HL-60 (cell line): ENCODE measurements around the gene NUTM1.

Experiments
- CTCF ChIP-seq: IDR thresholded peaks from one replicate; pipeline ENCODE4 v1.5.1; 2011; ENCODE audit warnings: low read length, control low read depth, inconsistent platforms; ENCODE audit not compliant: insufficient read depth
- POLR2AphosphoS5 ChIP-seq: IDR thresholded peaks from 2 replicates; pipeline ENCODE4 v1.6.1; 2012; ENCODE audit warnings: low read depth
- REST ChIP-seq: IDR thresholded peaks from 2 replicates; pipeline ENCODE4 v1.6.1; 2012; ENCODE audit warnings: low read depth; ENCODE audit not compliant: insufficient replicate concordance
- SPI1 ChIP-seq: IDR thresholded peaks from 2 replicates; pipeline ENCODE4 v1.6.1; 2012; ENCODE audit warnings: low read depth, mild to moderate bottlenecking, borderline replicate concordance

- no peak for TF ChIP-seq POLR2AphosphoS5
- no peak for TF ChIP-seq CTCF
- TF ChIP-seq REST = no peak
- TF ChIP-seq SPI1 = no peak
Measured at GRCh38 chr15:34314491-34315490, 28.3 kb upstream of the NUTM1 start.
